Peyer's patch (tissue), 4 donors: ENCODE data around the gene BRIP1. TPM values are rescaled to one million over a fixed set of nuclear protein-coding genes. Genes with fewer than 3 reads are reported as not detected.

Experiments used
- DNase-seq, 3 donors: peaks; one replicate each; pipeline ENCODE4 v3.0.0-alpha.2; 2017 to 2019
- H3K27ac ChIP-seq, 4 donors: fragments of 200-600 bp; sonication (generic); one replicate each; pipeline ENCODE4 v1.5.1; 2016 to 2019
- H3K27me3 ChIP-seq, 2 donors: fragments of 200-600 bp; sonication (generic); one replicate each; pipeline ENCODE4 v1.5.1; 2019
- H3K36me3 ChIP-seq, 3 donors: fragments of 200-600 bp; sonication (generic); one replicate each; pipeline ENCODE4 v1.5.1; 2016 to 2019
- H3K4me1 ChIP-seq, 4 donors: fragments of 200-600 bp; sonication (generic); one replicate each; pipeline ENCODE4 v1.5.1; 2016 to 2019
- H3K4me3 ChIP-seq, 4 donors: fragments of 200-600 bp; sonication (generic); 1 replicate in 3 of 4; 2 replicates in 1 of 4; pipeline ENCODE4 v1.5.1; 2016 to 2019; ENCODE audit warnings: mild to moderate bottlenecking in 1 of 4
- H3K9me3 ChIP-seq, 4 donors: fragments of 200-600 bp; sonication (generic); one replicate each; pipeline ENCODE4 v1.5.1; 2016 to 2019; ENCODE audit warnings: mild to moderate bottlenecking in 1 of 4
- POLR2A ChIP-seq, 2 donors: fragments of 450-650 bp; IDR thresholded peaks; one replicate each; pipeline ENCODE4 v1.5.1; 2017; ENCODE audit warnings: antibody characterized with exemption in 2 of 2, mild to moderate bottlenecking in 2 of 2, moderate library complexity in 2 of 2
- total RNA-seq, 4 donors: library from RNA; depleted of rRNA; stranded (reverse); fragments of >200 nt; gene quantifications; one replicate each; pipeline ENCODE4 v1.1.0, GENCODE V29; 2016
- TF ChIP-seq, protein P1 (sequence below), 6 experiments: fragments of 450-650 bp in 4 of 6; fragments of 200-600 bp in 2 of 6; sonication (generic) in 1 of 6; IDR thresholded peaks; one replicate each; pipeline ENCODE4 v1.5.1; 2017 to 2019; ENCODE audit warnings: antibody characterized with exemption in 6 of 6, mild to moderate bottlenecking in 3 of 6, moderate library complexity in 1 of 6

Gene BRIP1
- total RNA-seq, 4 donors from 2014 or later = 4.3 to 13.2 (median 4.5) TPM

DNA sequence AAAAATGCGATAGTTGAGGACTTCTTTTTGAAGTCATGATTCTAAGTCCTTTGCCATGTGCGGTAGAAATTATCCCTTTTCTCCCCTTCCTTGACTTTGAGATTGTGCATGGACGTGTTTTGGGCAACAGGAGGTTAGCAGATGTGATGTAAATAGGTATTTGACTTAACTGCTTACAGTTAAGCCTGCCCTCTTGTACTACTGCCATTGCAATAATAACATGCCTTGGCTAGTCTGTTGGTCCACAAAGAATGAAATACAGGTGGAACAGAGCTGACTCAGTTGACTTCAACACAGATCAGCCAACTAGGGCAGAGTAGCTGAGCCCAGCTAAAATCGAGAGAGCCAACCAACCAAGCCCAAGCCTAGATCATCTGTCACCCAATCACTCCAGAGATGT, 125.5 kb downstream of the BRIP1 start:
- Histone ChIP-seq H3K4me1 (no peaks in the 10 kb centered on the region), H3K9me3 (no peaks in the 10 kb centered on the region), H3K4me3 (no peak overlapping the region), H3K27me3 (no peaks in the 10 kb centered on the region), H3K36me3 (no peaks in the 10 kb centered on the region), H3K27ac (no peak overlapping the region)
- no peak for DNase-seq
- TF ChIP-seq, protein P1, sequence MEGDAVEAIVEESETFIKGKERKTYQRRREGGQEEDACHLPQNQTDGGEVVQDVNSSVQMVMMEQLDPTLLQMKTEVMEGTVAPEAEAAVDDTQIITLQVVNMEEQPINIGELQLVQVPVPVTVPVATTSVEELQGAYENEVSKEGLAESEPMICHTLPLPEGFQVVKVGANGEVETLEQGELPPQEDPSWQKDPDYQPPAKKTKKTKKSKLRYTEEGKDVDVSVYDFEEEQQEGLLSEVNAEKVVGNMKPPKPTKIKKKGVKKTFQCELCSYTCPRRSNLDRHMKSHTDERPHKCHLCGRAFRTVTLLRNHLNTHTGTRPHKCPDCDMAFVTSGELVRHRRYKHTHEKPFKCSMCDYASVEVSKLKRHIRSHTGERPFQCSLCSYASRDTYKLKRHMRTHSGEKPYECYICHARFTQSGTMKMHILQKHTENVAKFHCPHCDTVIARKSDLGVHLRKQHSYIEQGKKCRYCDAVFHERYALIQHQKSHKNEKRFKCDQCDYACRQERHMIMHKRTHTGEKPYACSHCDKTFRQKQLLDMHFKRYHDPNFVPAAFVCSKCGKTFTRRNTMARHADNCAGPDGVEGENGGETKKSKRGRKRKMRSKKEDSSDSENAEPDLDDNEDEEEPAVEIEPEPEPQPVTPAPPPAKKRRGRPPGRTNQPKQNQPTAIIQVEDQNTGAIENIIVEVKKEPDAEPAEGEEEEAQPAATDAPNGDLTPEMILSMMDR (IDR thresholded peaks at IDR 0.05) = no peak
- no peak for TF ChIP-seq POLR2A (IDR thresholded peaks at IDR 0.05)

DNA sequence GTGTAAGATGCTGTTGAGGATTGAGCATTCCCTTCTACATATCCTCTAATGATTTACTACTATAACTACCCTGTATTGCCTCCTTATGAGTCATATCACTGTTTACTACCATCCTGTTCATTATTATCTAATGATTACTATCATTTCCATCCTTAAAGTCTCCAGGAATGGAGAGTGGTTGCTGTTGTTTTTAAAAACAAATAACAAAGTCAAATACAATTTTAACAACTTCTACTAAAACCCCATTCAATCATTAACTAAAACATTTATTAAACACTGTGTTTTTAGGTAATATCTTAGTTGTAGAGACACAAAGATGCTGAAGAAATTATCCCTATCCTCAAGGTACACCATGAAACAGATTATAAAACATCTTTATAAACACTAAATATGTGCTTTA, 126.9 kb downstream of the BRIP1 start:
- no peak for DNase-seq
- no peak overlapping the region for H3K27ac ChIP-seq
- TF ChIP-seq, protein P1 (IDR thresholded peaks at IDR 0.05) = no peak
- no peak for TF ChIP-seq POLR2A (IDR thresholded peaks at IDR 0.05)
- no peaks in the 10 kb centered on the region for H3K9me3 ChIP-seq
- no peaks in the 10 kb centered on the region for H3K36me3 ChIP-seq
- no peaks in the 10 kb centered on the region for H3K27me3 ChIP-seq
- no peak overlapping the region for H3K4me3 ChIP-seq
- no peaks in the 10 kb centered on the region for H3K4me1 ChIP-seq

DNA sequence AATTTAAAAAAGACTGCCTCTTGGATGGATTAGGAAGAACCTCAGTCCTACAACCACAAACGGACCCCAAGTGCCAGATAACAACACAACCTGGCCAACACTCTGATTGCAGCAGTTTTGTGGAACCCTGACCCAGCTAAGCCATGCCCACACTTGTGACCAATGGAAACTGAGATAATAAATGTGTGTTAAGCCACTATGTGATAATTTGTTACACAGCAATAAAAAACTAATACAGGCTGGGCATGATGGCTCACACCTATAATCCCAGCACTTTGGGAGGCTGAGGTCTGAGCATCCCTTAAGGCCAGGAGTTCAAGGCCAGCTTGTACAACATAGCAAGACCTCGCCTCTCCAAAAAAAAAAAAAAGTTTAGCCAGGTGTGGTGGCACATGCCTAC, 127.5 kb downstream of the BRIP1 start:
- Histone ChIP-seq H3K9me3 (no peaks in the 10 kb centered on the region), H3K4me1 (no peaks in the 10 kb centered on the region), H3K27ac (no peak overlapping the region), H3K4me3 (no peak overlapping the region), H3K36me3 (no peaks in the 10 kb centered on the region), H3K27me3 (no peaks in the 10 kb centered on the region)
- DNase-seq = no peak
- TF ChIP-seq POLR2A (IDR thresholded peaks at IDR 0.05) = no peak
- TF ChIP-seq, protein P1 (IDR thresholded peaks at IDR 0.05) = no peak

DNA sequence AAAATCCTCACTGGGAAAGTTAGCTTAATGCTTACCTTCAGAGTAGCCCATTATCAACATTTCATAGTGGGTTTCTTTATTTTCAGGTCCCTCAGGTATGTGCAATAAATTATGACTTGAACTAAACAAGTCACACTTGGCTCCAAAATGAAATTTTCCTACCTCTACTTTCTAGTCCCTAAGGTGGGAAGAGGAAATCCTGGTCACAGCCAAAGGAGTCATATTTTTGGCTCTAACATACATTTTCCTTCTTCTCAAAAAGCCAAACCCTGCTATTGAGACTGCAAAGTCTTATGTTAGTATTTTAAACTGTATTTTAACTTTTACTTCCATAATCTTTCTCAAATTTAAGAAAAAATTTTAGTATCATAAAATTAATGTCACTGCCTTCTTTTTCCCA, 128.9 kb downstream of the BRIP1 start:
- Histone ChIP-seq H3K9me3 (no peaks in the 10 kb centered on the region), H3K4me3 (no peak overlapping the region), H3K27ac (no peak overlapping the region), H3K4me1 (no peaks in the 10 kb centered on the region), H3K27me3 (no peaks in the 10 kb centered on the region), H3K36me3 (no peaks in the 10 kb centered on the region)
- TF ChIP-seq, protein P1 (IDR thresholded peaks at IDR 0.05) = no peak
- TF ChIP-seq POLR2A (IDR thresholded peaks at IDR 0.05) = no peak
- no peak for DNase-seq

DNA sequence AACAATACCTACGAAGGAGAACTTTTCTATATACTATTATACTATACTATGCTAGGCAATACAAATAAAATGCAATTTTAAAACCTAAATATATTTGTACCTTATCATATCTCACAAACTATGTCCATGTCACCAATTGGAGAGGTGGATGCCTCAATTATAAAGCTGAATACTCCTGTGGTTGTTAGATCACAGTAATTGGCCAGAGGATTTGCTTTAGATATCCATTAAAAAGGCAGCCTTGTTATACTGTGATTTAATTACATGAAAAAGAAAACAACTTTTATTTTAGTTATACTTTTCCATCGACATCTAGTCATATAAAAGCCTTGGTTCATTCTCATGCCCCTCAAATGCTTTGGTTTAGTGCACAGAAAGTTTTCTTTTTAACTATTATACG, 129.3 kb downstream of the BRIP1 start:
- Histone ChIP-seq H3K4me1 (no peaks in the 10 kb centered on the region), H3K9me3 (no peaks in the 10 kb centered on the region), H3K4me3 (no peak overlapping the region), H3K36me3 (no peaks in the 10 kb centered on the region), H3K27ac (no peak overlapping the region), H3K27me3 (no peaks in the 10 kb centered on the region)
- DNase-seq = no peak
- TF ChIP-seq POLR2A (IDR thresholded peaks at IDR 0.05) = no peak
- TF ChIP-seq, protein P1 (IDR thresholded peaks at IDR 0.05) = no peak

DNA sequence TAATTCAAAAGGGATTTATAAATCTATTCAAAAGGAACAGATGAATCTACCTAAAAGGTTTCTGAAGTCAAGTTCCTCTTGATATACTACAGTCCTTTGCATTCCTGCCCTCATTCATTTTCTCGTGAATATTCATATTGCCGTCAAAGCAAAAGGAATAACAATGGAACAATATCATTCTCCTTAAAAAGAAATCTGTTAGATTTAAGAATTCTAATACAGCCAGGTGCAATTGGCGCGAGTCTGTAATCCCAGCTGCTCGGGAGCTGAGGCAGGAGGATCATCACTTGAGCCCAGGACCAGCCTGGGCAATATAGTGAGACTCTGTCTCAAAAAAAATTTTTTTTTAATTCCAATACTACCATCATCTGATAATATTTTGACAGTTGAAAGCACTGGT, 130.3 kb downstream of the BRIP1 start:
- TF ChIP-seq, protein P1 (IDR thresholded peaks at IDR 0.05) = no peak
- no peak for TF ChIP-seq POLR2A (IDR thresholded peaks at IDR 0.05)
- no peaks in the 10 kb centered on the region for H3K9me3 ChIP-seq
- H3K27ac ChIP-seq = no peak overlapping the region
- no peak for DNase-seq
- H3K27me3 ChIP-seq = no peaks in the 10 kb centered on the region
- no peaks in the 10 kb centered on the region for H3K4me1 ChIP-seq
- H3K36me3 ChIP-seq = no peaks in the 10 kb centered on the region
- no peak overlapping the region for H3K4me3 ChIP-seq
